ENCODE measurements around the gene TMEM151B. TPM values are rescaled to one million over a fixed set of nuclear protein-coding genes. Genes with fewer than 3 reads are reported as not detected.

TMEM151B gene
- total and polyA plus RNA-seq, 9 of the 15 experiments (the other 6 are each of a cell fraction or from before 2014, with no cell fraction given) = not detected

DNA sequence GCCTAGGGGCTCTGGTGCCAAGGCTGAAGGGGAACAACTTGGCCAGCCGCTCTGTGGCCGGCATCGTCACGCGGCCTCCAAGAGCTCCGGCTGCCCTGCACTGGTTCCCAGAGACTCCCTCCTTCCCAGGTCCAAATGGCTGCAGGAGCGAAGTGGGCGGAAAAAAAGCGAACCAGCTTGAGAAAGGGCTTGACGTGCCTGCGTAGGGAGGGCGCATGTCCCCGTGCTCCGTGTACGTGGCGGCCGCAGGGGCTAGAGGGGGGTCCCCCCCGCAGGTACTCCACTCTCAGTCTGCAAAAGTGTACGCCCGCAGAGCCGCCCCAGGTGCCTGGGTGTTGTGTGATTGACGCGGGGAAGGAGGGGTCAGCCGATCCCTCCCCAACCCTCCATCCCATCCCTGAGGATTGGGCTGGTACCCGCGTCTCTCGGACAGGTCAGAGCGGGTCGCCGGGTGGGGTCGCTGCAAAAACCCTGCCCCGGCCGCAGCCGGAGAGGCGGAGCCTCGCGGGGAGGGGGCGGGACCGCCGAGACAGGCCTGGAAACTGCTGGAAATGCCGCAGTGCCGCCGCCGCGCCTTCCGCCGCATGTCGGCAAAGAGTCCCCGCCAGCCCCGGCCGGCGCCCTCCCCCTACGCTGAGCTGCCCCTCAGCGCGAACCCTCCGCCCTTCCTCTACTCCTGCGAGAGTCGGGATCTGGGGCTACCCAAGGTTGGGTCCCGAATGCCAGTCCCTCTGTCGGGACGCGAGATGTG lies 24.2 kb upstream of the TMEM151B start (continued):
- TF ChIP-seq, protein P1, sequence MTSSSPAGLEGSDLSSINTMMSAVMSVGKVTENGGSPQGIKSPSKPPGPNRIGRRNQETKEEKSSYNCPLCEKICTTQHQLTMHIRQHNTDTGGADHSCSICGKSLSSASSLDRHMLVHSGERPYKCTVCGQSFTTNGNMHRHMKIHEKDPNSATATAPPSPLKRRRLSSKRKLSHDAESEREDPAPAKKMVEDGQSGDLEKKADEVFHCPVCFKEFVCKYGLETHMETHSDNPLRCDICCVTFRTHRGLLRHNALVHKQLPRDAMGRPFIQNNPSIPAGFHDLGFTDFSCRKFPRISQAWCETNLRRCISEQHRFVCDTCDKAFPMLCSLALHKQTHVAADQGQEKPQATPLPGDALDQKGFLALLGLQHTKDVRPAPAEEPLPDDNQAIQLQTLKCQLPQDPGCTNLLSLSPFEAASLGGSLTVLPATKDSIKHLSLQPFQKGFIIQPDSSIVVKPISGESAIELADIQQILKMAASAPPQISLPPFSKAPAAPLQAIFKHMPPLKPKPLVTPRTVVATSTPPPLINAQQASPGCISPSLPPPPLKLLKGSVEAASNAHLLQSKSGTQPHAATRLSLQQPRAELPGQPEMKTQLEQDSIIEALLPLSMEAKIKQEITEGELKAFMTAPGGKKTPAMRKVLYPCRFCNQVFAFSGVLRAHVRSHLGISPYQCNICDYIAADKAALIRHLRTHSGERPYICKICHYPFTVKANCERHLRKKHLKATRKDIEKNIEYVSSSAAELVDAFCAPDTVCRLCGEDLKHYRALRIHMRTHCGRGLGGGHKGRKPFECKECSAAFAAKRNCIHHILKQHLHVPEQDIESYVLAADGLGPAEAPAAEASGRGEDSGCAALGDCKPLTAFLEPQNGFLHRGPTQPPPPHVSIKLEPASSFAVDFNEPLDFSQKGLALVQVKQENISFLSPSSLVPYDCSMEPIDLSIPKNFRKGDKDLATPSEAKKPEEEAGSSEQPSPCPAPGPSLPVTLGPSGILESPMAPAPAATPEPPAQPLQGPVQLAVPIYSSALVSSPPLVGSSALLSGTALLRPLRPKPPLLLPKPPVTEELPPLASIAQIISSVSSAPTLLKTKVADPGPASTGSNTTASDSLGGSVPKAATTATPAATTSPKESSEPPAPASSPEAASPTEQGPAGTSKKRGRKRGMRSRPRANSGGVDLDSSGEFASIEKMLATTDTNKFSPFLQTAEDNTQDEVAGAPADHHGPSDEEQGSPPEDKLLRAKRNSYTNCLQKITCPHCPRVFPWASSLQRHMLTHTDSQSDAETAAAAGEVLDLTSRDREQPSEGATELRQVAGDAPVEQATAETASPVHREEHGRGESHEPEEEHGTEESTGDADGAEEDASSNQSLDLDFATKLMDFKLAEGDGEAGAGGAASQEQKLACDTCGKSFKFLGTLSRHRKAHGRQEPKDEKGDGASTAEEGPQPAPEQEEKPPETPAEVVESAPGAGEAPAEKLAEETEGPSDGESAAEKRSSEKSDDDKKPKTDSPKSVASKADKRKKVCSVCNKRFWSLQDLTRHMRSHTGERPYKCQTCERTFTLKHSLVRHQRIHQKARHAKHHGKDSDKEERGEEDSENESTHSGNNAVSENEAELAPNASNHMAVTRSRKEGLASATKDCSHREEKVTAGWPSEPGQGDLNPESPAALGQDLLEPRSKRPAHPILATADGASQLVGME (CRISPR knock-in tag; IDR thresholded peaks at IDR 0.05) = no peak; the same call in 1 of the 2 replicates
- TF ChIP-seq, protein P2, sequence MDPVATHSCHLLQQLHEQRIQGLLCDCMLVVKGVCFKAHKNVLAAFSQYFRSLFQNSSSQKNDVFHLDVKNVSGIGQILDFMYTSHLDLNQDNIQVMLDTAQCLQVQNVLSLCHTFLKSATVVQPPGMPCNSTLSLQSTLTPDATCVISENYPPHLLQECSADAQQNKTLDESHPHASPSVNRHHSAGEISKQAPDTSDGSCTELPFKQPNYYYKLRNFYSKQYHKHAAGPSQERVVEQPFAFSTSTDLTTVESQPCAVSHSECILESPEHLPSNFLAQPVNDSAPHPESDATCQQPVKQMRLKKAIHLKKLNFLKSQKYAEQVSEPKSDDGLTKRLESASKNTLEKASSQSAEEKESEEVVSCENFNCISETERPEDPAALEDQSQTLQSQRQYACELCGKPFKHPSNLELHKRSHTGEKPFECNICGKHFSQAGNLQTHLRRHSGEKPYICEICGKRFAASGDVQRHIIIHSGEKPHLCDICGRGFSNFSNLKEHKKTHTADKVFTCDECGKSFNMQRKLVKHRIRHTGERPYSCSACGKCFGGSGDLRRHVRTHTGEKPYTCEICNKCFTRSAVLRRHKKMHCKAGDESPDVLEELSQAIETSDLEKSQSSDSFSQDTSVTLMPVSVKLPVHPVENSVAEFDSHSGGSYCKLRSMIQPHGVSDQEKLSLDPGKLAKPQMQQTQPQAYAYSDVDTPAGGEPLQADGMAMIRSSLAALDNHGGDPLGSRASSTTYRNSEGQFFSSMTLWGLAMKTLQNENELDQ (CRISPR knock-in tag; IDR thresholded peaks at IDR 0.05; ENCODE audit: borderline replicate concordance) = no peak
- TF ChIP-seq RUNX1 (IDR thresholded peaks at IDR 0.05; ENCODE audit: low read depth) (no peak), FOSL1 (tag; conservative IDR thresholded peaks at IDR 0.05) (no peak), KAT7 (CRISPR knock-in tag; IDR thresholded peaks at IDR 0.05; ENCODE audit: borderline replicate concordance) (no peak), NBN (IDR thresholded peaks at IDR 0.05; ENCODE audit: low read depth) (no peak), SREBF2 (CRISPR knock-in tag; IDR thresholded peaks at IDR 0.05) (0 out of 2 replicates have a peak, but pooled peaks have one; percentile 48), ZEB2 (IDR thresholded peaks at IDR 0.05) (peak; percentile 12; the same call in 1 of the 2 replicates), RFX5 (IDR thresholded peaks at IDR 0.05; ENCODE audit: low read depth, low read length) (0 out of 2 replicates have a peak, but pooled peaks have one; percentile 18), GATAD2A (IDR thresholded peaks at IDR 0.05) (0 out of 2 replicates have a peak, but pooled peaks have one; percentile 40), POLR2AphosphoS2 (IDR thresholded peaks at IDR 0.05; ENCODE audit: low read length) (no peak), ZC3H8 (IDR thresholded peaks at IDR 0.05) (no peak), CAMTA2 (CRISPR knock-in tag; conservative IDR thresholded peaks at IDR 0.05) (no peak), OTX1 (CRISPR knock-in tag; IDR thresholded peaks at IDR 0.05) (no peak), LEF1 (IDR thresholded peaks at IDR 0.05) (no peak), DMBX1 (CRISPR knock-in tag; IDR thresholded peaks at IDR 0.05; ENCODE audit: borderline replicate concordance) (no peak)
- TF ChIP-seq, protein P3, sequence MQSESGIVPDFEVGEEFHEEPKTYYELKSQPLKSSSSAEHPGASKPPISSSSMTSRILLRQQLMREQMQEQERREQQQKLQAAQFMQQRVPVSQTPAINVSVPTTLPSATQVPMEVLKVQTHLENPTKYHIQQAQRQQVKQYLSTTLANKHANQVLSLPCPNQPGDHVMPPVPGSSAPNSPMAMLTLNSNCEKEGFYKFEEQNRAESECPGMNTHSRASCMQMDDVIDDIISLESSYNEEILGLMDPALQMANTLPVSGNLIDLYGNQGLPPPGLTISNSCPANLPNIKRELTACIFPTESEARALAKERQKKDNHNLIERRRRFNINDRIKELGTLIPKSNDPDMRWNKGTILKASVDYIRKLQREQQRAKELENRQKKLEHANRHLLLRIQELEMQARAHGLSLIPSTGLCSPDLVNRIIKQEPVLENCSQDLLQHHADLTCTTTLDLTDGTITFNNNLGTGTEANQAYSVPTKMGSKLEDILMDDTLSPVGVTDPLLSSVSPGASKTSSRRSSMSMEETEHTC (IDR thresholded peaks at IDR 0.05) = no peak
- TF ChIP-seq, protein P4, sequence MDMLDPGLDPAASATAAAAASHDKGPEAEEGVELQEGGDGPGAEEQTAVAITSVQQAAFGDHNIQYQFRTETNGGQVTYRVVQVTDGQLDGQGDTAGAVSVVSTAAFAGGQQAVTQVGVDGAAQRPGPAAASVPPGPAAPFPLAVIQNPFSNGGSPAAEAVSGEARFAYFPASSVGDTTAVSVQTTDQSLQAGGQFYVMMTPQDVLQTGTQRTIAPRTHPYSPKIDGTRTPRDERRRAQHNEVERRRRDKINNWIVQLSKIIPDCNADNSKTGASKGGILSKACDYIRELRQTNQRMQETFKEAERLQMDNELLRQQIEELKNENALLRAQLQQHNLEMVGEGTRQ (CRISPR knock-in tag; IDR thresholded peaks at IDR 0.05) = no peak

Data from K562 (cell line).